Stimulated activated CD8-positive, alpha-beta memory T cell treated with anti-CD3 and anti-CD28 coated beads, Interleukin-4, amount 100 ng/mL, for 24 hours (primary cell): ENCODE results near the gene ZNF134.
A peak's percentile ranks its signal among the peaks of the same experiment; 100 is the strongest.

ENCODE experiments used
- DNase-seq: peaks from one replicate; pipeline ENCODE4 v3.0.0-alpha.2; 2020; ENCODE audit warnings: low read depth

The ZNF134 gene

GRCh38 chr19:57613941-57614743, at the start of gene ZNF134:
Gene ZNF134 (plus strand): TSS chr19:57614242. CDS start chr19:57619469, 5,227 bp downstream.
- peak; percentile 85 for DNase-seq

- no peak for DNase-seq
These were observed 47.4 kb upstream of the ZNF134 start for GRCh38 chr19:57566396-57567265.

GRCh38 chr19:57570707-57571106, 43.3 kb upstream of the ZNF134 start:
- DNase-seq = no peak

GRCh38 chr19:57572415-57572947, 41.6 kb upstream of the ZNF134 start:
- no peak for DNase-seq

GRCh38 chr19:57576661-57577060, 37.4 kb upstream of the ZNF134 start:
- no peak for DNase-seq

GRCh38 chr19:57578487-57579205, 35.4 kb upstream of the ZNF134 start, which contains the start of gene ZNF416:
Gene ZNF416 (minus strand): TSS chr19:57578911. CDS start chr19:57578704, 207 bp downstream.
- DNase-seq = peak; percentile 86

GRCh38 chr19:57583104-57583520, 30.9 kb upstream of the ZNF134 start:
- no peak for DNase-seq

- DNase-seq = peak; percentile 74
These were observed 30.3 kb upstream of the ZNF134 start, which contains the start of gene ZIK1 for GRCh38 chr19:57583521-57584416. Gene ZIK1 (plus strand): TSS chr19:57584145. CDS start chr19:57584357, 212 bp downstream.

GRCh38 chr19:57587529-57587928, 26.5 kb upstream of the ZNF134 start:
- DNase-seq = no peak

GRCh38 chr19:57599377-57599760, 14.7 kb upstream of the ZNF134 start:
- DNase-seq = no peak

GRCh38 chr19:57599761-57600383, 14.2 kb upstream of the ZNF134 start, which contains the start of gene ZNF530:
Gene ZNF530 (plus strand): TSS chr19:57599885. CDS start chr19:57604346, 4,461 bp downstream.
- DNase-seq = peak; percentile 86

GRCh38 chr19:57606931-57607330, 7.1 kb upstream of the ZNF134 start:
- DNase-seq = no peak

GRCh38 chr19:57611113-57611512, 2.9 kb upstream of the ZNF134 start:
- DNase-seq = no peak

- DNase-seq = no peak
These were observed 1.3 kb downstream of the ZNF134 start for GRCh38 chr19:57615346-57615745.

- no peak for DNase-seq
These were observed 6.8 kb downstream of the ZNF134 start for GRCh38 chr19:57620673-57621348.

GRCh38 chr19:57623091-57623490, 9.0 kb downstream of the ZNF134 start:
- DNase-seq = no peak

GRCh38 chr19:57632987-57633831, 19.2 kb downstream of the ZNF134 start, which contains the start of gene ZNF211:
Gene ZNF211 (plus strand): TSS chr19:57633168. CDS start chr19:57633347, 179 bp downstream.
- DNase-seq = peak; percentile 77

GRCh38 chr19:57633832-57634131, 19.7 kb downstream of the ZNF134 start:
- DNase-seq = no peak

- no peak for DNase-seq
These were observed 23.3 kb downstream of the ZNF134 start for GRCh38 chr19:57637379-57637778.
